Heart right ventricle (tissue), 16 donors: ENCODE data around the gene KCNC1. TPM values are rescaled to one million over a fixed set of nuclear protein-coding genes. Genes with fewer than 3 reads are reported as not detected.

Experiments
- ATAC-seq, 8 donors: fragments of 200-7000 bp; cut with Tn5 transposase; one replicate each; pipeline ENCODE4 v1.9.1; 2020; ENCODE audit warnings: mild to moderate bottlenecking in 8 of 8, moderate library complexity in 8 of 8, moderate number of reproducible peaks in 1 of 8
- DNase-seq, 2 donors: peaks; one replicate each; pipeline ENCODE4 v3.0.0-alpha.2; 2020
- H3K27ac ChIP-seq, 10 donors: fragments of 200-600 bp; sonication (generic) in 2 of 10; one replicate each; pipeline versions ENCODE4 v1.5.0 to v1.8.0; 2020 to 2022; ENCODE audit warnings: mild to moderate bottlenecking in 3 of 10
- H3K27me3 ChIP-seq, 7 donors: fragments of 200-600 bp; one replicate each; pipeline ENCODE4 v1.8.0; 2021 to 2022; ENCODE audit warnings: mild to moderate bottlenecking in 2 of 7
- H3K36me3 ChIP-seq, 9 donors: fragments of 200-600 bp; sonication (generic) in 1 of 9; one replicate each; pipeline versions ENCODE4 v1.5.0 to v1.8.0; 2020 to 2022; ENCODE audit warnings: mild to moderate bottlenecking in 2 of 9
- H3K4me1 ChIP-seq, 9 donors: fragments of 200-600 bp; sonication (generic) in 1 of 9; one replicate each; pipeline versions ENCODE4 v1.5.0 to v1.8.0; 2020 to 2022; ENCODE audit warnings: mild to moderate bottlenecking in 4 of 9
- H3K4me3 ChIP-seq, 10 donors: fragments of 200-600 bp; sonication (generic) in 2 of 10; one replicate each; pipeline versions ENCODE4 v1.5.0 to v1.8.0; 2020 to 2022; ENCODE audit warnings: mild to moderate bottlenecking in 7 of 10, moderate library complexity in 2 of 10
- H3K9me3 ChIP-seq, 11 donors: fragments of 200-600 bp in 10 of 11; sonication (generic) in 2 of 11; one replicate each; pipeline versions ENCODE4 v1.5.0 to v1.8.0; 2013 to 2022; ENCODE audit warnings: mild to moderate bottlenecking in 2 of 11, control low read depth in 1 of 11, moderate library complexity in 1 of 11
- CTCF ChIP-seq, 9 donors: fragments of 200-600 bp; sonication (generic) in 2 of 9; IDR thresholded peaks; one replicate each; pipeline versions ENCODE4 v1.5.0 to v1.8.0; 2021 to 2022; ENCODE audit warnings: antibody characterized with exemption in 9 of 9, mild to moderate bottlenecking in 5 of 9, moderate library complexity in 1 of 9
- WGBS, 2 donors: extraction: QIAGEN DNeasy Blood & Tissue Kit; methylation state at CpG; one replicate each; pipeline ENCODE4 v1.1.7; 2013; ENCODE audit warnings: inconsistent platforms in 1 of 2; 5-methylcytosine and 5-hydroxymethylcytosine counted together
- intact Hi-C, 10 donors: fragments of 100-400 bp; cut with DNase I; formaldehyde crosslinking; loops; one replicate each; pipeline versions ENCODE4 v1.11.1 to v1.14.2; 2022
- polyA plus RNA-seq, 2 donors: library from polyadenylated mRNA; stranded (reverse); fragments of 200-250 nt; gene quantifications; one replicate each; pipeline ENCODE4 v1.2.3, GENCODE V29; 2013
- total RNA-seq, 10 donors: library from RNA; stranded (reverse); fragmentation: NEBNext Ultra II Directional in 3 of 10; extraction: Animal tissue kit (Norgen Biotek cat#: 25700) in 3 of 10; gene quantifications; one replicate each; pipeline versions ENCODE4 v1.2.1 to v1.2.4, GENCODE V29; 2021 to 2023
- donor health status: Arrhythmogenic right ventricular cardiomyopathy.
- donor health status: ischemic (EF 13 %, LVEDD 7.1; RV severe dilation, severe dysfunction).
- donor health status: healthy with polysubstance abuse.
- donor health status: DM: no; HTN: yes; CAD: no.
- donor health status: DM: no; HTN: no; CAD: no.
- donor health status: ischemic (EF 25% LVEDD 6.9; RV normal size, moderate dysfunction).
- donor health status: ischemic (EF 25% LVEDD 5.7; RV mildly dilated, moderate dysfunction).
- donor health status: healthy.
- donor health status: DM: yes; HTN: yes; CAD: no.
- donor health status: Ischemic cardiomyopathy.
- donor health status: ischemic (EF 35%, LVEDD 5.7; RV mildly dilated, moderate dysfunction).
- donor health status: nonischemic (EF 11% LVEDD 7.7; RV severe dilation, severe dysfunction).
- donor health status: DM: yes; HTN: yes; CAD: no.
- donor health status: PGD.
- donor health status: ischemic (EF 29% LVEDD 5.4; RV normal size, mild dysfunction).
- donor health status: nonischemic (EF 23%, LVEDD 6.1; RV moderate dilation, normal function).

KCNC1 gene
- total and polyA plus RNA-seq, 12 donors, result 0.04 to 0.09 (median 0.06) TPM; not detected in 8

GRCh38 chr11:17767301-17767885 lies 32.8 kb downstream of the KCNC1 start:
- TF ChIP-seq CTCF (IDR thresholded peaks at IDR 0.05), result no peak
- Histone ChIP-seq H3K4me1 (no peaks in the 10 kb centered on the region), H3K36me3 (no peaks in the 10 kb centered on the region), H3K27ac (no peak overlapping the region), H3K9me3 (no peaks in the 10 kb centered on the region), H3K27me3 (no peaks in the 10 kb centered on the region), H3K4me3 (no peak overlapping the region)
- intact Hi-C loops, result loop anchor here in 4 of 10 donors (10.0 kb wide), 2 partner anchors 77 to 207 kb away; no protein-coding TSS in a partner anchor
- ATAC-seq (peak in 1 of 8 donors; percentile 21), DNase-seq (no peak)
- WGBS, 2 donors, result 68 to 81% methylated on average over 7 of the region's 7 CpGs

GRCh38 chr11:17767914-17768313 lies 33.3 kb downstream of the KCNC1 start:
- no peaks in the 10 kb centered on the region for H3K9me3 ChIP-seq
- H3K4me3 ChIP-seq, result no peak overlapping the region
- H3K4me1 ChIP-seq, result no peaks in the 10 kb centered on the region
- intact Hi-C loops, result loop anchor here in 4 of 10 donors (10.0 kb wide), 2 partner anchors 77 to 207 kb away; no protein-coding TSS in a partner anchor
- H3K27ac ChIP-seq, result no peak overlapping the region
- H3K36me3 ChIP-seq, result no peaks in the 10 kb centered on the region
- DNase-seq, result no peak
- no peak for TF ChIP-seq CTCF (IDR thresholded peaks at IDR 0.05)
- ATAC-seq, result no peak
- WGBS, 2 donors, result 93 to 94% methylated on average over 2 of the region's 2 CpGs
- no peaks in the 10 kb centered on the region for H3K27me3 ChIP-seq

DNA sequence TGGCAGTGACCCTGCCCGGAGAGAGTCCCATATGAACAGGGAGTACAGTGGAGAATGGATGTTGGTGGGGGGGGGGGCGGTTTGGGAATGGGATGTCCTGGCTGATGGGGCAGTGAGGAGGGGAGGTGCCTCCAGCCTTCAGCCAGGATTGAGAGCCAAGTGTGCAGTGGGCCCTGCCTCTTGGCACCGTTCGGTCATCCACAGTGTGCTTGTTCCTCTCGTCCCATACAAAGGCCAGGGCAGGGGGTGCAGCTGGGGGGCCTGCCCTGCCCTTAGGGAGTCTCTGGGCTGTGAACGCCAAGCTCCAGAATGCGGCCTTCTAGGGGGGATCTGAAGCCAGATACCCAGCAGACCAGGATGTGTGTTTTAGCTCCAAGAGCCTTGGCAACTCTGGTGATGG lies 34.0 kb downstream of the KCNC1 start:
- no peak for DNase-seq
- intact Hi-C loops, result loop anchor here in 4 of 10 donors (10.0 kb wide), 2 partner anchors 76 to 206 kb away; no protein-coding TSS in a partner anchor
- TF ChIP-seq CTCF (IDR thresholded peaks at IDR 0.05), result no peak
- Histone ChIP-seq H3K36me3 (no peaks in the 10 kb centered on the region), H3K27me3 (no peaks in the 10 kb centered on the region), H3K27ac (no peak overlapping the region), H3K9me3 (no peaks in the 10 kb centered on the region), H3K4me1 (no peaks in the 10 kb centered on the region), H3K4me3 (no peak overlapping the region)
- no peak for ATAC-seq
- WGBS, 2 donors, result 87 to 94% methylated on average over 7 of the region's 7 CpGs

- Histone ChIP-seq H3K27ac (no peak overlapping the region), H3K9me3 (no peaks in the 10 kb centered on the region), H3K4me3 (no peak overlapping the region), H3K36me3 (no peaks in the 10 kb centered on the region), H3K4me1 (no peaks in the 10 kb centered on the region), H3K27me3 (no peaks in the 10 kb centered on the region)
- WGBS, 2 donors, result 100% methylated on average over 1 of the region's 1 CpG
- intact Hi-C loops, result loop anchor here in 4 of 10 donors (10.0 kb wide), 2 partner anchors 76 to 206 kb away; no protein-coding TSS in a partner anchor
- TF ChIP-seq CTCF (IDR thresholded peaks at IDR 0.05), result no peak
- DNase-seq (no peak), ATAC-seq (no peak)
Observed at GRCh38 chr11:17769218-17769617, 34.6 kb downstream of the KCNC1 start.
